Tibial nerve (tissue), 4 donors: Measurements from ENCODE around the gene GCFC2.
"Not testable (repeated sequence)": the region's sequence is repeated elsewhere in the genome, so short reads cannot be mapped to it uniquely, and the experiment has no call there.

Source experiments
- CTCF ChIP-seq, 5 experiments: fragments of 200-600 bp in 3 of 5; fragments of 450-650 bp in 2 of 5; sonication (generic) in 3 of 5; IDR thresholded peaks; one replicate each; pipeline ENCODE4 v1.5.1; 2016 to 2019; ENCODE audit warnings: antibody characterized with exemption in 5 of 5, mild to moderate bottlenecking in 3 of 5, moderate library complexity in 2 of 5
- EP300 ChIP-seq, 2 donors: sonication (generic); formaldehyde crosslinking; IDR thresholded peaks; one replicate each; pipeline ENCODE4 v1.6.1; 2017; ENCODE audit warnings: antibody characterized with exemption in 2 of 2, mild to moderate bottlenecking in 1 of 2
- POLR2A ChIP-seq, 2 donors: fragments of 450-650 bp; IDR thresholded peaks; one replicate each; pipeline ENCODE4 v1.6.1; 2017; ENCODE audit warnings: antibody characterized with exemption in 2 of 2, mild to moderate bottlenecking in 2 of 2, moderate library complexity in 2 of 2

- not testable (repeated sequence) for TF ChIP-seq CTCF, POLR2A, EP300 (IDR thresholded peaks at IDR 0.05)
Measured at GRCh38 chr2:75711590-75711989, 875 bp upstream of the GCFC2 start.
